Kasumi-1 (cell line): ENCODE results near the gene UPK3A.

Source experiments
- DNase-seq, 2 experiments: peaks; one replicate each; lab custom pipeline; 2025; lab: John Stamatoyannopoulos, UW

Gene UPK3A

GRCh38 chr22:45329530-45329936, 44.8 kb downstream of the UPK3A start:
- no peak for DNase-seq

- DNase-seq: no peak
These were observed 45.8 kb downstream of the UPK3A start for GRCh38 chr22:45330548-45330947.

- DNase-seq: no peak
These were observed 46.7 kb downstream of the UPK3A start for GRCh38 chr22:45331486-45331885.

GRCh38 chr22:45332001-45332400, 47.3 kb downstream of the UPK3A start:
- DNase-seq: no peak

- no peak for DNase-seq
These were observed 49.3 kb downstream of the UPK3A start for GRCh38 chr22:45334068-45334467.

GRCh38 chr22:45334528-45334927, 49.8 kb downstream of the UPK3A start:
- DNase-seq: no peak

GRCh38 chr22:45335021-45335818, 50.5 kb downstream of the UPK3A start:
- DNase-seq: no peak

GRCh38 chr22:45335854-45336522, 51.2 kb downstream of the UPK3A start:
- DNase-seq: no peak

- no peak for DNase-seq
These were observed 52.3 kb downstream of the UPK3A start for GRCh38 chr22:45336971-45337431.

GRCh38 chr22:45337536-45337935, 52.8 kb downstream of the UPK3A start:
- no peak for DNase-seq

- DNase-seq: no peak
These were observed 54.0 kb downstream of the UPK3A start for GRCh38 chr22:45338795-45339194.

- DNase-seq: no peak
These were observed 55.6 kb downstream of the UPK3A start for GRCh38 chr22:45340323-45340722.

- DNase-seq: no peak
These were observed 56.7 kb downstream of the UPK3A start for GRCh38 chr22:45341498-45341897.

GRCh38 chr22:45343143-45343542, 58.4 kb downstream of the UPK3A start:
- DNase-seq: no peak

- DNase-seq: no peak
These were observed 59.6 kb downstream of the UPK3A start for GRCh38 chr22:45344334-45344733.
